ENCODE data around the gene CLNS1A.

DNA sequence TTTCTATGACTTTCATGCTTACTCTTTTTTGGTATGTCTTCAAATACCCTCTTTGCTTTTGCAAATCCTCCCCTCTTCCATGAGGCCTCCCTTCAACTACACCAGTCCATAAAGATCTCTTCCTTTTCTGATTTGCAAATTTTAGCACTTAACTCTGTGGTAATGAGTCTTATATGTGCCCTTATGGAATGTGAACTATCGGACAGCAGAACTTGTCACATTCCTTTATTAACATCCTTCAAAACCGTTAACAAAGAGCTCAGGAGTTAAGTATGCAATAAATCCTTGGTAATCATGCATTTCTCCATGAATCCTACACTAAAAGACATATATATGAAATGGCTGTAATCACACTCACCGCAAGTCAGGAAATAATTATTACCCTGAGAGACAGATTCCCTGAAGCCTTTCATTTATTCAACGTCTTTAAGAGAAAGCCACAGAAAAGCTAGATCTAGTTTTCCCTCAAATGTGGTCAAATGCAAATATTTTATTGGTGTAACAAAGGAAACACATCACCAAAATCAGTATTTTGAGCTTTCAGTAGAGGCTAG is 7.4 kb downstream of the CLNS1A start:
- TF ChIP-seq EZH2 (IDR thresholded peaks at IDR 0.05; ENCODE audit: low read depth), result no peak
- TF ChIP-seq, protein P1, sequence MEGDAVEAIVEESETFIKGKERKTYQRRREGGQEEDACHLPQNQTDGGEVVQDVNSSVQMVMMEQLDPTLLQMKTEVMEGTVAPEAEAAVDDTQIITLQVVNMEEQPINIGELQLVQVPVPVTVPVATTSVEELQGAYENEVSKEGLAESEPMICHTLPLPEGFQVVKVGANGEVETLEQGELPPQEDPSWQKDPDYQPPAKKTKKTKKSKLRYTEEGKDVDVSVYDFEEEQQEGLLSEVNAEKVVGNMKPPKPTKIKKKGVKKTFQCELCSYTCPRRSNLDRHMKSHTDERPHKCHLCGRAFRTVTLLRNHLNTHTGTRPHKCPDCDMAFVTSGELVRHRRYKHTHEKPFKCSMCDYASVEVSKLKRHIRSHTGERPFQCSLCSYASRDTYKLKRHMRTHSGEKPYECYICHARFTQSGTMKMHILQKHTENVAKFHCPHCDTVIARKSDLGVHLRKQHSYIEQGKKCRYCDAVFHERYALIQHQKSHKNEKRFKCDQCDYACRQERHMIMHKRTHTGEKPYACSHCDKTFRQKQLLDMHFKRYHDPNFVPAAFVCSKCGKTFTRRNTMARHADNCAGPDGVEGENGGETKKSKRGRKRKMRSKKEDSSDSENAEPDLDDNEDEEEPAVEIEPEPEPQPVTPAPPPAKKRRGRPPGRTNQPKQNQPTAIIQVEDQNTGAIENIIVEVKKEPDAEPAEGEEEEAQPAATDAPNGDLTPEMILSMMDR (conservative IDR thresholded peaks at IDR 0.05), result no peak
